NCI-H187 (cell line): ENCODE measurements around the gene ZCCHC2.
A peak's percentile ranks its signal among the peaks of the same experiment; 100 is the strongest.

Experiments
- DNase-seq, 2 experiments: peaks; one replicate each; lab custom pipeline; 2025; lab: John Stamatoyannopoulos, UW

Gene ZCCHC2

GRCh38 chr18:62577765-62578164 is 54.9 kb downstream of the ZCCHC2 start:
- DNase-seq: no peak

GRCh38 chr18:62578980-62579511 is 56.2 kb downstream of the ZCCHC2 start:
- DNase-seq: no peak

GRCh38 chr18:62583376-62583775 is 60.6 kb downstream of the ZCCHC2 start:
- DNase-seq: no peak

GRCh38 chr18:62584241-62585120 is 61.7 kb downstream of the ZCCHC2 start:
- DNase-seq: peak; percentile 23 to 39

DNA sequence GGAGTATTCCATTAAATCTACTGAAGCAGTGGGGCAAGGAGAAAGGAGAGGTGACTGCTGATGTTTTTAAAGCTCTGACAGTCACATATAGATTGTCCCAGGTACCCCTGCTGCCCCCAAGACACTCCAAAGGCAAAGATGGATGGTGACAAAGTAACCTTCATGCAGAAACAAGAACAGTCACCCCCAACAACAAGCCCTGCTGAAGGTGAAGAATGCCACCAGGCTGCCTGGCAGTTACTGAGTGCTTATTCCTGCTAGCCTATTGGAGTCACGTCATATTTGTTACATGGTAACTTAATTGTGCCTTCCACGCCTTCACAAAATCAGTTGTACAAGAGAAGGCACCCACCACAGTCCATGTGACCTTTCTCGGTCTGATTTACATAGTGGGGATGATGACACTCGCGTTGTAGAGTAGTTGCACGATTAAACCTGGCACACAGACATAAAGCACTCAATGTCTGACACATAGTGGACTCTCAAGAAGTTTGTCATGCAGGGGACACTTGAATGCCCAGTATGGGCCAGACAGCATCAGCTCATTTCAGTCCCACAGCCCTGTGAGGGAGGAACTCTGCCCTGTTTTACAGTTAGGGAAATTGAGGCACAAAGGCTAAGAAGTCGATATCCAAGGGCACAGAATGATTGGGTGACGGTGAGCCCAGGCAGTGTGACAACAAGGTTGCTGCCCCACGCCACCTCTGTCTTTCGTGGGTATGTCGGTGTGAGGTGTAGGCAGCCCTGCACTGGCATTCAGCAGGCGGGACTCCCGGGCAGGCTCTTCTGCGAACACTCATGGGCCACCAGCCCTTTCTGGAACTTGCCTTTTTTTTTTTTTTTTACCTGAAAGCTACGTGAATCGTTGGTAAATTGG is 62.7 kb downstream of the ZCCHC2 start:
- no peak for DNase-seq

DNA sequence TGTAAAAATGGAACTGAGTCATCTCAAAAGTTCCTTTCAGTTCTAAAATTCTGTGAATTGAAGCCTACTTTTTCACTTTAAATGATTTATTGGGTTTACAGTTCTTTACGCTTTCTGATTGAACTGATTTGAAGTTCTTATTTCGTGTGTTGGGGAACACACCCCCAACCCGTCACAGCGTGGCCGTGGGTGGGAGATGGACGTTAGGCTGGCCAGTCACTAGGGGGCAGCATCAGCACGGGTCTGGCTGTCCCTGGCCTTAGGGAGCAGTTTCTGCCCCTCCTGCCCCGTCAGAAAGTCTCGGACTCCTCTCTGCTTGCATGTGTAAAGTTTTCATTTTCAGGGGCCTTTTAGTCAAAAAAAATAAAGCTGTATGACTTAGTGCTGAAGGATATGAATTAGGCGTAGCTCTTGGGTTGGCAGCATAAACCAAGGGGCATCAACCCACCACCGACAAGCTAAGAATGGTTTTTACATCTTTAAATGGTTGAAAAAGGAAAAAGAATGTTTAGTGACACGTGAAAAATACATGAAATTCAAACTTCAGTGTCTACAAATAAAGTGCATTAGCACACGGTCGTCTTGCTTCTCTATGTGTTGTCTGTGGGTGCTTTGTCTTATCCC is 63.4 kb downstream of the ZCCHC2 start:
- DNase-seq: peak in 1 of 2 experiments; percentile 16

DNA sequence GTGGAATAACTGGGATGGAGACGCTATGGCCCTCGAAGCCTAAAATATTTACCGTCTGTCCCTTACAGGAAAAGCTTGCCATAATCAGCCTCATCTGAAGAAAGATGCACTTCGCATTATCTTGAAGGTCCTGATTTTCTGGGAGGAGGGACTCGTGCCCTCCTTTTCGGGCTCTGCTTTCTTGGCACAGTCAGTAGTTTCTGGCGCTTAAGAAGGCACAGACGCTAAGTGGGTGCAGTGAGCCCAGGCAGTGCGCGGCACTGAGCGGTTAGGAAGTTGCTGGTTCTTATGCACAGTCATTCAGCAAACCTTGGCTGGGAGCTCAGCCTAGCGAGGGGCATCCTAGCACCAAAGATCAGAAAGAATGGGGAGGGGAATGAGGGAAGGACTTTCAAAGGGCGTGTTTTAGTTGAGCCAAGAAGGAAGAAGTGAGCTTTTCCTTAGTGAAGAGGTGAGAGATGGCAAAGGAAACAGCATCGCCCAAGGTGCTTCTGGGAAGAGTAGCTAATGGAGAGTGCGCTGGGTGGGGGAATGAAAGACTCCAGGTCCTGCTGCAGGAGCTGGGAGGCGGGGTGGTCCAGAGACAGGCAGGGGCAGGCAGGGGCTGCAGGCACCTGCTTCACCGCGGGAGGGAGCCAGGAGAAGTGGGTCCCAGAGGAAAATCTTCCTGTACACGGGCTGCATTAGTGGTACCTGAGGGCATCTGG is 64.1 kb downstream of the ZCCHC2 start:
- DNase-seq: no peak

- no peak for DNase-seq
Observed at GRCh38 chr18:62587689-62588088, 64.9 kb downstream of the ZCCHC2 start.

- no peak for DNase-seq
Observed at GRCh38 chr18:62588217-62588616, 65.4 kb downstream of the ZCCHC2 start.

GRCh38 chr18:62590799-62591590 is 68.2 kb downstream of the ZCCHC2 start:
- no peak for DNase-seq

DNA sequence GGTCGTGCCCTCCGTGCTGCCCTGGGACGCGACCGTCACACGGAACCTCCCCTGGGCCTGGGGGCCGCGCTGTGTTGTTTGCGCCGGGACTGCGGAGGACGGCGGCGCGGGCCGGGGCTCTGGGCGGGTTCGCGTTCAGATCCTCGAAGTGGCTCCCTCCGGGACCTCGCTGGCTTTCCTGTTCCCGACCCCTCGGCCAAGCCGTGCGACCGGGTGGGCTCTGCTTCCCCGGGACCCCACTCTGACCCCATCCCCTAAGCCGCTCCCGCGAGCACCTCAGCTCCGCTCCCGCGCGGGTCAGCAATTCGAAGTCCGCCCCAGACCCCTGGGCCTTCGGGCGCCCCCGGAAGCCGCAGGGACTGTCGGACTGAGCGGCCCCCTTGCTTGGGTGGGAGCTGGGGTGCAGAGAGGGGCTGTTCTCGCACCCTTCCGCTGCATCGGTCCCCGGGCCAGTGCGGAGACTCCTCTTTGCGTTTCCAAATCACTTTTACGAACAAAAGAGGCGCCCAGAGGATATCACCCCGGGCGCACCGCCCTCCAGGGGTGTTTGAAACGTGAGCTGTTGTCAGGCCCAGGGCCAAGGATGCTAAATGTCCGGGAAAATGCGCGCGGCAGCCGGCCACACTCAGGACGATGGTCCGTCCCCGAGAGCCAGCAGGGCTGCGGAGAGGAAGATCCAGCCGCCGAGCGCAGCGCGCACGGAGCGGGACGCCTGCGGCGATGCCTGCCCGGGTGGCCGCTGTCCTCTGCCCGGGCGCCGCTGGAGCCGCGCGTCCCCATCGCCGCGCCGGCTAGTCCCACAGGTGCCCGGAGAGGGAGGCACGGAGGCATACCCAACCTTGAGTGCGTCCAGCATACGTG is 73.5 kb downstream of the ZCCHC2 start:
- no peak for DNase-seq

GRCh38 chr18:62601871-62602270 is 79.0 kb downstream of the ZCCHC2 start:
- no peak for DNase-seq

DNA sequence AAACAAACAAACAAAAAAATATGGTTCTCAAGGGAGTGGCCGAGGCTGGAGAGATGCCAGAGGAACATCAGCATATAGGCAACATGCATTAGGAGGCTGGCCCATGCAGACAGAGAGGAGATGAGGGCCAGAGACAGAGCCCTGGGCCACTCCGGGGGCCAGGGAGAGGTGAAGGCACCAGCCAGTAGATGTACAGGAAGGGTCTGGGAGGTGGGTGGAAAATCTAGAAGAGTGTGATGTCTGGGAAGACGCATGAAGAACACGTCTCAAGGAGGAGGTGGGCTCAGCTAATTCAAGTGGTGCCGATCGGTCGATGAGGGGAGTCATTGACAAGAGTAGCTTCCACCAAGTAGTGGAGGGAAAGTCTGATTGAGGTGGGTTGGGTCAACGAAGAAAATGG is 79.9 kb downstream of the ZCCHC2 start:
- DNase-seq: no peak

- no peak for DNase-seq
Observed at GRCh38 chr18:62603211-62603610, 80.4 kb downstream of the ZCCHC2 start.

DNA sequence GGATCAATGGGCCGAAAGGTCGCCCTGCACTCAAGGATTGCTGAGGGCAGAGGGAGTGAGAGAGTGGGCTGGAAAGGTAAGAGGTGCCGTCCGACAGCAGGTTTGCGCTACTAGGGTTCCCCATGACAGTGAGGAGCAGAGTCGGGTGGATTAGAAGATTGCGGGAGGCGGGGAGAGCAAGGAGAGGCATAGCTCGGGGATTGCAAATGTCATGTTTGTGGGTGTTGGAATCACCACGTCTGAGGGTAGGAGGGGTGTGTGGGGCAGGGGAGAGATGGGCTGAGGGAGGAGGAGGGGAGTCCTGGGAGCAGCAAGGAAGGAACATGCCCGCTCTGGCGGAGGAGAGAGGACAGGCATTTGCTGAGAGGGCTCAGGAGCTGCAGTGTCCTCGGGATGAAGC is 81.2 kb downstream of the ZCCHC2 start:
- no peak for DNase-seq

DNA sequence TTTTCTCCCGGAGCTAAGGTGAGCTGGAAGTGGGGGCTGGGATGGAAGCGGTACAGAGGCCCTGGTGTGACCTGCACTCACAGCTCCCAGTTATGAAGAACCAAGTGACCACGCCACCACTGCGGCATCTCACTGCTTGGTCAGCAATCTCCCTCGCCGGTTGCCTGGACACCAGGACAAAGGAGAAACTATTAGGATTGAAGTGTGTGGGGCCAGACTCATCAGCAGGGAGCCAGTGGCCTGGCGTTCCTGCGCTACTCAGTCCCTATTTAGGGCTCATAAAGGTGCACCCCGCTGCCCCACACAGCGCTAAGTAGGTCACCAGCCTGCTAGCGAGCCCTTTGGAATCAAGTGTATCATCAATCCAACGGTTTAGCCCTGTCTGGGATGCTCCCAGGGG is 82.9 kb downstream of the ZCCHC2 start:
- no peak for DNase-seq

DNA sequence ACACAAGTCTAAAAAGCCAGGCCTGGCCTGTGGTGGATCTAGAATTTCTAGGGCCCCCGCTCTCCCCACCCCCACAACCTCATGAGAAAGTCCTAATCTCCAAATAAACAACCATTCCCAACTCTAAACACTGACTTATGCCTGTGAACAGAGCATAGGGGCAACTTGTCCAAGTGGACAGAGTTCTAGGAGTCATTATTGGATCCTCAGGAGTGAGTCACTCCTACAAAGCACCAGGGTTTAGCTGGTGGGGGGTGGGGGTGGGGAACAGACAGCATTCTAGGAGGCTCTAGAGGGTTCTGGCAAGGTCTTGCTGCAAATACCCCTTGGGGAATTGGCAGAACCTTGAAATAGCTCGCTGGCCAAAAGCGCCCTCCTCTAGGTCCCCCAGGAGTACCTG is 83.3 kb downstream of the ZCCHC2 start:
- DNase-seq: no peak

DNA sequence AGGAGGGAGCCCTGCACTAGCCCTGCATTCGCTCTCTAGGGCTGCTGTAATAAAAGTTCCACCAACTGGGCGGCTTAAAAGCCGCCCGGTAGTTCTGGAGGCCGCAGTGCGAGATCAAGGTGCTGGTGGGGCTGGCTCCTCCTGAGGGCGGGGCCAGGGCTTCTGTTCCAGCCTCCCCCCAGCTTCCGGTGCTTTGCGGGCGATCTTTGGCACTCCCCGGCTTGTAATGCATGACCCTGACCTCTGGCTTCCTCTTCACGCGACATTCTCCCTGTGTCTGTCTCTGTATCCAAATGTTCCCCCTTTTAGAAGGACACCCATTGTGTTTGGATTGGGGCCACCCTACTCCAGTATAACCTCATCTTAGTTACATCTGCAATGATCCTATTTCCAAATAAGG is 84.5 kb downstream of the ZCCHC2 start:
- no peak for DNase-seq

GRCh38 chr18:62607708-62608428 is 85.0 kb downstream of the ZCCHC2 start:
- no peak for DNase-seq
